Measurements from ENCODE around the gene FAM181A. TPM values are rescaled to one million over a fixed set of nuclear protein-coding genes. Genes with fewer than 3 reads are reported as not detected.

The FAM181A gene
- total and polyA plus RNA-seq, 10 of the 15 experiments (the other 5 are each of a cell fraction or from before 2014, with no cell fraction given): not detected

- peak; percentile 6 for TF ChIP-seq PBX3 (IDR thresholded peaks at IDR 0.05; ENCODE audit: insufficient replicate concordance, low read depth, low read length)
- peak; percentile 88; the same call in 1 of the 2 replicates for TF ChIP-seq RCOR1 (conservative IDR thresholded peaks at IDR 0.05; ENCODE audit: low read depth, low read length)
- TF ChIP-seq ZNF592 (IDR thresholded peaks at IDR 0.05): peak; percentile 51; the same call in 1 of the 2 replicates
- TF ChIP-seq CREM (IDR thresholded peaks at IDR 0.05; ENCODE audit: low read depth): peak; percentile 90
- TF ChIP-seq KDM1A (IDR thresholded peaks at IDR 0.05; ENCODE audit: borderline replicate concordance): no peak
- no peak for TF ChIP-seq MYC (IDR thresholded peaks at IDR 0.05; ENCODE audit: insufficient read depth, insufficient read length, insufficient replicate concordance, low read length, severe bottlenecking)
- TF ChIP-seq STAT3 (IDR thresholded peaks at IDR 0.05; ENCODE audit: low read depth, low read length): no peak
- TF ChIP-seq FOXK2 (IDR thresholded peaks at IDR 0.05): no peak
- no peak for TF ChIP-seq SREBF2 (IDR thresholded peaks at IDR 0.05; ENCODE audit: low read length)
- peak; percentile 75 for TF ChIP-seq YY1 (IDR thresholded peaks at IDR 0.05; ENCODE audit: low read depth, low read length)
- TF ChIP-seq ATF2 (IDR thresholded peaks at IDR 0.05; ENCODE audit: low read length): no peak
- peak; percentile 37 for TF ChIP-seq SMAD1 (IDR thresholded peaks at IDR 0.05; ENCODE audit: low read depth, partially characterized antibody)
- peak; percentile 97 for TF ChIP-seq IKZF2 (IDR thresholded peaks at IDR 0.05)
- TF ChIP-seq TBL1XR1 (IDR thresholded peaks at IDR 0.05; ENCODE audit: low read depth, low read length): peak; percentile 99
- no peak for TF ChIP-seq ZNF274 (IDR thresholded peaks at IDR 0.05; ENCODE audit: insufficient read depth, insufficient read length)
- peak; percentile 32; the same call in 1 of the 2 replicates for TF ChIP-seq LARP7 (IDR thresholded peaks at IDR 0.05)
- peak; percentile 90 for TF ChIP-seq ZBED1 (IDR thresholded peaks at IDR 0.05; ENCODE audit: borderline replicate concordance)
- TF ChIP-seq SPI1 (IDR thresholded peaks at IDR 0.05; ENCODE audit: borderline replicate concordance, insufficient read depth, low read depth, low read length): peak; percentile 100
- peak; percentile 100 for TF ChIP-seq SKIL (IDR thresholded peaks at IDR 0.05; ENCODE audit: low read depth, poor library complexity, severe bottlenecking)
- TF ChIP-seq IKZF1 (conservative IDR thresholded peaks at IDR 0.05): peak; percentile 97
- TF ChIP-seq NR2F1 (conservative IDR thresholded peaks at IDR 0.05): peak; percentile 100
- peak; percentile 96 for TF ChIP-seq MTA2 (IDR thresholded peaks at IDR 0.05; ENCODE audit: low read depth)
- peak; percentile 43; the same call in 1 of the 2 replicates for TF ChIP-seq MXI1 (IDR thresholded peaks at IDR 0.05; ENCODE audit: low read depth, low read length)
These were observed 40.6 kb downstream of the FAM181A start (continued) for GRCh38 chr14:93967637-93968250.
